ENCODE data around the gene ATE1. TPM values are rescaled to one million over a fixed set of nuclear protein-coding genes. Genes with fewer than 3 reads are reported as not detected.
A peak's percentile ranks its signal among the peaks of the same experiment; 100 is the strongest.

The ATE1 gene
- total and polyA plus RNA-seq, 4 donors: 18.3 to 60.7 (median 35.5) TPM

DNA sequence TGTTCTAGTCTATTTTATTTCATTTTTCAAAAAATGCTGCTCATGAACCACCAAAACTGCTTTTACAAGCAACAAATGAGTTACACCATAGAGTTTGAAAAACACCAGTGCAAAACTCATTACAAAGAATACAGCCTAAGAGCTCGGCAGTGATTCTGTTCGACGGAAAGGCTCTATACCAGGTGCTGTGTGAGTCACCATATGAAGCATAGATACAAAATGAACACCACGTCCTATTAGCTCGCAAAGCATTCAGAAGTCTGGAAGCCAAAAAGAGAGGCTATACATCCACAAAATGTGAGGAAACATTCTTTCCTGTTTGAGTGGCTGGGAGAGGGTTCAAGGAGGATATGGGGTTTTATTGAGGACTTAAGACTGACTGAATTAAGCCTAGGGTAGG, 136.1 kb downstream of the ATE1 start:
- no peak overlapping the region for H3K4me3 ChIP-seq (ENCODE audit: low read depth, low read length)
- DNase-seq (ENCODE audit: low read depth in 4 of 6, low spot score in 6 of 6): no peak
- no peaks in the 10 kb centered on the region for H3K4me1 ChIP-seq (ENCODE audit: control insufficient read depth, insufficient read depth, low read length)
- H3K36me3 ChIP-seq (ENCODE audit: control insufficient read depth, insufficient read depth, low read length): no peaks in the 10 kb centered on the region
- no peaks in the 10 kb centered on the region for H3K27me3 ChIP-seq (ENCODE audit: control insufficient read depth, insufficient read depth, low read length)
- H3K9me3 ChIP-seq (ENCODE audit: control insufficient read depth, insufficient read depth, low read length): no peaks in the 10 kb centered on the region
- no peak overlapping the region for H3K27ac ChIP-seq (ENCODE audit: low read depth, low read length)
- 100% methylated on average over 3 of the region's 5 CpGs for WGBS (ENCODE audit: insufficient coverage)

DNA sequence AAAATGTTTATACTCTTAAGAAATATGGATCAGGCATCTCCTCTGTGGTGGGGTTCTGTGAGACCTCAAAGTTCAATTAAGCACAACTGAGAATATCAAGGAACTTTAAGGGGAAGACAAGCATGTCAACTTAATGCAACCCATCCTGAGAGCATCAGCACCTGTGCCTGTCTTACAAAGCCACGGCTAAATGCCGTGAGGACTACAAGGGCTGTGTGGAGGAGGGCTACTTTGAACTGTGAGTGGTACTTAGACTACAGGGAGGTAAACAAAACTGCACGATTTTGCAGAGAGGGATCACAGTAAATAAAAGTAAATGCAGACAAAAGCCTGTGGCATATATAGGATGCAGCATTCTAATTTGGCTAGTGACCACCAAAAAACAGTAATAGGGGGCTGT, 139.1 kb downstream of the ATE1 start:
- no peak overlapping the region for H3K27ac ChIP-seq (ENCODE audit: low read depth, low read length)
- H3K27me3 ChIP-seq (ENCODE audit: control insufficient read depth, insufficient read depth, low read length): no peaks in the 10 kb centered on the region
- H3K4me1 ChIP-seq (ENCODE audit: control insufficient read depth, insufficient read depth, low read length): no peaks in the 10 kb centered on the region
- no peak overlapping the region for H3K4me3 ChIP-seq (ENCODE audit: low read depth, low read length)
- 93% methylated on average over 2 of the region's 3 CpGs for WGBS (ENCODE audit: insufficient coverage)
- no peaks in the 10 kb centered on the region for H3K9me3 ChIP-seq (ENCODE audit: control insufficient read depth, insufficient read depth, low read length)
- DNase-seq (ENCODE audit: low read depth in 4 of 6, low spot score in 6 of 6): no peak
- H3K36me3 ChIP-seq (ENCODE audit: control insufficient read depth, insufficient read depth, low read length): no peaks in the 10 kb centered on the region

DNA sequence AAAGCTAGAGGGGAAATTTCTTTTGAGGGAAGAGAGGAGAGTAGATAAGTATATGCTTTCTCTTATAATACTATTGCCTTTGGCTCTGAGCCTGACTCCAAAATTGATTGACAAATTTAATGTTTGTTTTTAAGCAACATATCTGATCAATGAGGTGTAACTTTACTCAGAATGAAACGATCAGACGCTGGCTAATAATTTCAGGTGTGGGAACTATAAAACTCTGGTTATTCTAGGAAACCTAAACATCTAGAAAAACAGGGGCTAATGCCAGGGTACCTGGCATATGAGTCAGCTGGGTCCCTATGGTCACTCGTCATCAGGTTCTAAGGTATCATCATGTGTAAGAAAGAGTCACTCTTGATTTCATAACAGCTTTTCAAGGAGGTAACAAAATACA, 139.7 kb downstream of the ATE1 start:
- H3K4me3 ChIP-seq (ENCODE audit: low read depth, low read length): no peak overlapping the region
- no peaks in the 10 kb centered on the region for H3K9me3 ChIP-seq (ENCODE audit: control insufficient read depth, insufficient read depth, low read length)
- 100% methylated on average over 1 of the region's 3 CpGs for WGBS (ENCODE audit: insufficient coverage)
- H3K36me3 ChIP-seq (ENCODE audit: control insufficient read depth, insufficient read depth, low read length): no peaks in the 10 kb centered on the region
- H3K4me1 ChIP-seq (ENCODE audit: control insufficient read depth, insufficient read depth, low read length): no peaks in the 10 kb centered on the region
- no peak overlapping the region for H3K27ac ChIP-seq (ENCODE audit: low read depth, low read length)
- DNase-seq (ENCODE audit: low read depth in 4 of 6, low spot score in 6 of 6): no peak
- no peaks in the 10 kb centered on the region for H3K27me3 ChIP-seq (ENCODE audit: control insufficient read depth, insufficient read depth, low read length)

DNA sequence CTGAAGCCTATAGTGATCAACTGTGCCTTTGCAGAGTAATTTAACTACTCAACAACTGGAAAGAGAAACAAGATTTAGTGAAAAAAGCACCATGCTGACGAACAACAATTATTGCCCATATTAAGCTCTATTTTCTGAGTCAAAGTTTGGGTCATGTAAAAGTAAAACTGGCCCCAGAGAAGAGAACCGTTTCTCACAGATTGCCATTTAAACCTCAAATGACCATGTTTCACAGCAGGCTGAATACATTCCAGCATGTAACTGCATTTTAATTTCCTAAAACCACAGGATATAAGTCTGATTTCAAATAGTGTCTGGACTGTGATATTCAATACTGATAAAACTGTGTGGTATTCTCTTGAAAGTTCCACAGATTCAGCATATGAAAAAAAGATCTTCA, 140.7 kb downstream of the ATE1 start:
- H3K27me3 ChIP-seq (ENCODE audit: control insufficient read depth, insufficient read depth, low read length): no peaks in the 10 kb centered on the region
- H3K27ac ChIP-seq (ENCODE audit: low read depth, low read length): no peak overlapping the region
- no CpG with 5 or more reads among the region's 2 CpGs for WGBS (ENCODE audit: insufficient coverage)
- H3K4me1 ChIP-seq (ENCODE audit: control insufficient read depth, insufficient read depth, low read length): no peaks in the 10 kb centered on the region
- no peak overlapping the region for H3K4me3 ChIP-seq (ENCODE audit: low read depth, low read length)
- no peaks in the 10 kb centered on the region for H3K9me3 ChIP-seq (ENCODE audit: control insufficient read depth, insufficient read depth, low read length)
- no peaks in the 10 kb centered on the region for H3K36me3 ChIP-seq (ENCODE audit: control insufficient read depth, insufficient read depth, low read length)
- peak in 3 of 6 donors; percentile 2 to 87 (median 9) for DNase-seq (ENCODE audit: low read depth in 4 of 6, low spot score in 6 of 6)

DNA sequence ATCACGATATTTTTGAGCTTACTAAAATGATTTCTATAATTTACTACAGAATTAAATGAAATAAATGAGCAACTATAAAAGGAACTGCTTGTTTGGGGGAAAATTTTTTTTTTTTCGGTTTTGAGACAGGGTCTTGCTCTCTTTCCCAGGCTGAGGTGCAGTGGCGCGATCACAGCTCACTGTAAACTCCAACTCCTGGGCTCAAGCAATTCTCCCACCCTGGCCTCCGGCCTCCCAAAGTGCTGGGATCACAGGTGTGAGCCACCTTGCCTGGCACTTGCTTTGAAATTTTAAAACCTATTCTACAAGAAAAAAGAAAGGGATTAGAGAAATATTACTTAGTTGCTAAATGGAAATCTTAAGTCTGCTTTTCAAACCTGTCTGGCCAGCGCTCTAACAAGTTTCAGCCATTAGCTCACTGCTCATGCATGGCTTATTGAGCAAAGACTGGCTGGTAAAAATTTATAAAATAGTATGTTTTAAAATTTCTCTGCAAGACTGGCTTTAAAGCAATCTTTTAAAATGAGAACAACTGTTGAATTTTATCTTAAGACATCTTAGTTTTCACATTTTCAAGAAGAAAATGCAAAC, 144.0 kb downstream of the ATE1 start:
- WGBS (ENCODE audit: insufficient coverage): 81% methylated on average over 3 of the region's 6 CpGs
- no peak overlapping the region for H3K4me3 ChIP-seq (ENCODE audit: low read depth, low read length)
- no peak for DNase-seq (ENCODE audit: low read depth in 4 of 6, low spot score in 6 of 6)
- no peak overlapping the region for H3K27ac ChIP-seq (ENCODE audit: low read depth, low read length)
- no peaks in the 10 kb centered on the region for H3K4me1 ChIP-seq (ENCODE audit: control insufficient read depth, insufficient read depth, low read length)
- no peaks in the 10 kb centered on the region for H3K36me3 ChIP-seq (ENCODE audit: control insufficient read depth, insufficient read depth, low read length)
- H3K9me3 ChIP-seq (ENCODE audit: control insufficient read depth, insufficient read depth, low read length): no peaks in the 10 kb centered on the region
- H3K27me3 ChIP-seq (ENCODE audit: control insufficient read depth, insufficient read depth, low read length): no peaks in the 10 kb centered on the region

DNA sequence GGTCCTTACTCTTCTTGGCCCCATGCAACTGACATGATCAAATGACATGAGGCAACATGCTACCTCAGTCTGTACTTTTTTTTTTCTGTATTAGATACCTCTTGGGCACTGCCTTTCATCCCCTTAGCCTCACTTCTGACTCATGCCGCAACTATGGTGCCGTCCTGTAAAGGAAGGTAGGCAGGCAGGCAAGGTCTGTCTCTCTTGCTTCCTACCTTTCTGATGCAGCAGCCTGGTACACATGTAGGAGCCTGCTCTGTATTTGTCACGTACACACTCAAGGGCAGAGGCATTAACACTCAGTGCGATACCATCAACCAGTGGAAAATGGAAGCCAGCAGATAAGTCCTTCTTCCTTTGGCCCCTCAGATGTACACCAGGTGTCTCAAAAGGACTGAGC, 146.7 kb downstream of the ATE1 start:
- no peak for DNase-seq (ENCODE audit: low read depth in 4 of 6, low spot score in 6 of 6)
- H3K9me3 ChIP-seq (ENCODE audit: control insufficient read depth, insufficient read depth, low read length): no peaks in the 10 kb centered on the region
- WGBS (ENCODE audit: insufficient coverage): 99% methylated on average over 3 of the region's 4 CpGs
- no peak overlapping the region for H3K27ac ChIP-seq (ENCODE audit: low read depth, low read length)
- H3K36me3 ChIP-seq (ENCODE audit: control insufficient read depth, insufficient read depth, low read length): no peaks in the 10 kb centered on the region
- no peaks in the 10 kb centered on the region for H3K27me3 ChIP-seq (ENCODE audit: control insufficient read depth, insufficient read depth, low read length)
- H3K4me3 ChIP-seq (ENCODE audit: low read depth, low read length): no peak overlapping the region
- H3K4me1 ChIP-seq (ENCODE audit: control insufficient read depth, insufficient read depth, low read length): no peaks in the 10 kb centered on the region

DNA sequence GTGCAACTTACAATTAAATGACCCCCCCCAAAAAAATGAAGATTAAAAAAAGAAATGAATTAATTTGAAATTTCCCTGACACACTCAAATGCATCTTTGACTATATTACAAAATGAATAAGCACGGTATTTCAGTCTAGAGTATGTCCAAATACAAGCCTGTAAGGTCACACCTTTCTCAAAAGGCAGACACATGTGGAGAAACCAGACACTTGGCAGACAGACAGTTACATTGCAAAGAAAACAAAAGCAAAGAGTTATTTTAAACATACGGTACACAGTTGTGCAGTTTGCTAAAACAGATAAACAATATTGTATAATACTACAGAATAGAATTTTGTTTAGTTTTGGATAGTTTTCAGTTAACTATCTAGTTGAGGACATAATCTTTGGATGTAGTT, 153.0 kb downstream of the ATE1 start:
- H3K4me1 ChIP-seq (ENCODE audit: control insufficient read depth, insufficient read depth, low read length): no peaks in the 10 kb centered on the region
- no peak overlapping the region for H3K4me3 ChIP-seq (ENCODE audit: low read depth, low read length)
- peak in 1 of 6 donors; percentile 8 for DNase-seq (ENCODE audit: low read depth in 4 of 6, low spot score in 6 of 6)
- 100% methylated on average over 1 of the region's 2 CpGs for WGBS (ENCODE audit: insufficient coverage)
- H3K27me3 ChIP-seq (ENCODE audit: control insufficient read depth, insufficient read depth, low read length): no peaks in the 10 kb centered on the region
- no peaks in the 10 kb centered on the region for H3K36me3 ChIP-seq (ENCODE audit: control insufficient read depth, insufficient read depth, low read length)
- no peak overlapping the region for H3K27ac ChIP-seq (ENCODE audit: low read depth, low read length)
- H3K9me3 ChIP-seq (ENCODE audit: control insufficient read depth, insufficient read depth, low read length): no peaks in the 10 kb centered on the region

DNA sequence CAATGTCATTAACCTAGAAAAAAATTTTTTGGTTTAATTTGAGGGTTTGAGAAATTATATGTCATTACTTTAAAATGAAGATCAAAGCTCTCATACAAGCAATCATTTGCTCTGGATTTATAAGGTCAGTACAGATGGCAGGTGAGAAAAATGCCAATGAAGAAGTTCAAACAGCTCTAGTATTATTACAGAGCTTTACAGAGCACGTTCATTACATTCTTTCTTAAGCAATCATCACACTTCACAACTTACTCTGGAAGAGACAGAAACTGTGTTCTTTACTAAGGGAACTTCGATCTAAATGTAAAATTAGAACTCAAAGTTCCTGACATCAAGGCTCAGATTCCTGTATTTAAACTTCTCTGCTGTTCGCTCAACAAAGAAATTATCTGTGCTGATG, 153.4 kb downstream of the ATE1 start:
- Histone ChIP-seq H3K4me3 (ENCODE audit: low read depth, low read length) (no peak overlapping the region), H3K4me1 (ENCODE audit: control insufficient read depth, insufficient read depth, low read length) (no peaks in the 10 kb centered on the region), H3K9me3 (ENCODE audit: control insufficient read depth, insufficient read depth, low read length) (no peaks in the 10 kb centered on the region), H3K36me3 (ENCODE audit: control insufficient read depth, insufficient read depth, low read length) (no peaks in the 10 kb centered on the region), H3K27me3 (ENCODE audit: control insufficient read depth, insufficient read depth, low read length) (no peaks in the 10 kb centered on the region), H3K27ac (ENCODE audit: low read depth, low read length) (no peak overlapping the region)
- no peak for DNase-seq (ENCODE audit: low read depth in 4 of 6, low spot score in 6 of 6)
- no CpG with 5 or more reads among the region's 3 CpGs for WGBS (ENCODE audit: insufficient coverage)

DNA sequence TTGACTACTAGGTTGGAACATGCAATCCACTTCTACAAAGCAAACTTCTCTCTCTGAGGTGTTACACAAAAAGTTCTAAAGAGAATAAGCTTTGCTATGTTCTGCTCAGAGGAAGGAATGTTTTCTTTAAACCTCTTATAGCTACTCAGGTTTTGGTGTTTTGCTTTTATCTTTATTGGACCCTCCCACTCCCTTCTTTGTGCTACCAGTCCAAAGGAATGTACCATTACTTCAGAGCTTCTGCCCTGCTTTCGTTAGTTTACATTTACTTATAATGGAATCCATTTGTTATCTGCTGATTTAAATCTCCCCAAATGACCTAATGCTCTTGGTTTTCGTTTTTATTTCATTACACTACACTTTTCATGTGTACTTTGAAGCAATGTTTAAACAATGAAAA, 154.9 kb downstream of the ATE1 start:
- Histone ChIP-seq H3K27me3 (ENCODE audit: control insufficient read depth, insufficient read depth, low read length) (no peaks in the 10 kb centered on the region), H3K27ac (ENCODE audit: low read depth, low read length) (no peak overlapping the region), H3K9me3 (ENCODE audit: control insufficient read depth, insufficient read depth, low read length) (no peaks in the 10 kb centered on the region), H3K4me1 (ENCODE audit: control insufficient read depth, insufficient read depth, low read length) (no peaks in the 10 kb centered on the region), H3K36me3 (ENCODE audit: control insufficient read depth, insufficient read depth, low read length) (no peaks in the 10 kb centered on the region), H3K4me3 (ENCODE audit: low read depth, low read length) (no peak overlapping the region)
- no peak for DNase-seq (ENCODE audit: low read depth in 4 of 6, low spot score in 6 of 6)
- no CpG with 5 or more reads among the region's 2 CpGs for WGBS (ENCODE audit: insufficient coverage)

DNA sequence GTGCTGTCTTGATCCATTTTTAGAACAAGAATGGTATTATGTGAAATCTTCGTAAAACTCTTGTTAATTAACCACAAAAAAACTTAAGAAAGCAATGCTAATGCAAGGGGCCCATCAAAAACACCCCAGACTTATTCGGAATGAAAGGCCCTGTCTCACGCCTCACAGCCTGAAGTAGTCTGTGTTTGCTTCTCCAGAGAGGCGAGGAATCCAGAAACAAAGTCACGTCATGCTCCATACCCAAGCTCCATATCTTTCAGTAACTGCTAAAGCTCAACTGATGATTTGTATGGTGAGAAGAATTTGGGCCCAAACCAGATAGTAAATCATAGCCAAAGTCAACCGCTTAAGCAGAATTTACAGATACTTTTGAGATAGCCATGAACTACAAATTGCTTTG, 155.4 kb downstream of the ATE1 start:
- WGBS (ENCODE audit: insufficient coverage): 100% methylated on average over 1 of the region's 6 CpGs
- H3K9me3 ChIP-seq (ENCODE audit: control insufficient read depth, insufficient read depth, low read length): peaks cover 3% of the 10 kb centered on the region
- H3K4me3 ChIP-seq (ENCODE audit: low read depth, low read length): no peak overlapping the region
- H3K27me3 ChIP-seq (ENCODE audit: control insufficient read depth, insufficient read depth, low read length): no peaks in the 10 kb centered on the region
- DNase-seq (ENCODE audit: low read depth in 4 of 6, low spot score in 6 of 6): no peak
- no peaks in the 10 kb centered on the region for H3K36me3 ChIP-seq (ENCODE audit: control insufficient read depth, insufficient read depth, low read length)
- H3K4me1 ChIP-seq (ENCODE audit: control insufficient read depth, insufficient read depth, low read length): no peaks in the 10 kb centered on the region
- no peak overlapping the region for H3K27ac ChIP-seq (ENCODE audit: low read depth, low read length)

Data from spinal cord (tissue), 10 donors.